ENCODE data around the gene SLAMF6.

SLAMF6 gene

DNA sequence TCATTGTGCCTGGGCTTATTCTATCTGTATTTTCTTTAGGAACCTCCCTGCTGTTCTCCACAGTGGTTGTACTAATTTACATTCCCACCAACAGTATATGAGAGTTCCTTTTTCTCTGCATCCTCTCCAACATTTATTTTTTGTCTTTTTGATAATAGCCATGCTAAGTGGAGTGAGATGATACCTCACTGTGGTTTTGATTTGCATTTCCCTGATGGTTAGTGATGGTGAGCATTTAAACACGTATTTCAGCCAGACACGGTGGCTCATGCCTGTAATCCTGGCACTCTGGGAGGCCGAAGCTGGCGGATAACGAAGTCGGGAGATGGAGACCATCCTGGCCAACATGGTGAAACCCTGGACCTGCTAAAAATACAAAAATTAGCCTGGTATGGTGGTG is 57.9 kb downstream of the SLAMF6 start:
- DNase-seq: no peak

DNA sequence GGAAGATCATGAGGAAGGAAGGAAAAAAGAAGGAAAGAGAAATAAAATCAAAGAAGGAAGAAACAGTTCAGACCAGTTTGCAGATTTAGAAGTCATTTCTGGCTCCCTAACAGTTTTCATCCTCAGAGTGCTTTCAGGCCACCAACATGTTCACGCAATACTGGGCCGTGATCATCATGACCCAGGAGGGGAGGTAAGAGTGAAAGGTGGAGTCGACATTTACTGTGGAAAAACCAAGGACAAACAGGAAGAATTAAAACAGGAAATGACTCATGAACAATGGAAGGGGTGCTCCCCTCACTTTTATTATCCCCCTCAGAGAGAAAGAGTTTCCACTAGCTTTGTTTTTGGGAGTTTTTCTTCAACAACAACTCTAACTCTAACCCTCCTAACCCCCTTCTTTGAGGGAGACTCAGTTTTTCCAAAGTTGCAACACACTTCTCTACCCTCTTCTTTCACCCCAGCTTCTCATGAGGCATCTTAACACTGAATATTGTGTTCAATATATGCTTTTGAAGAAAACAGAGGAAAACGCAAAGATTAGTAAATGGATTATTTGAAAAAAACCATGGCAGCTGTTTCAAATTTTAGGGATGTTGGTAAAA is 62.3 kb downstream of the SLAMF6 start:
- peak in 1 of 5 donors; percentile 45 for DNase-seq

DNA sequence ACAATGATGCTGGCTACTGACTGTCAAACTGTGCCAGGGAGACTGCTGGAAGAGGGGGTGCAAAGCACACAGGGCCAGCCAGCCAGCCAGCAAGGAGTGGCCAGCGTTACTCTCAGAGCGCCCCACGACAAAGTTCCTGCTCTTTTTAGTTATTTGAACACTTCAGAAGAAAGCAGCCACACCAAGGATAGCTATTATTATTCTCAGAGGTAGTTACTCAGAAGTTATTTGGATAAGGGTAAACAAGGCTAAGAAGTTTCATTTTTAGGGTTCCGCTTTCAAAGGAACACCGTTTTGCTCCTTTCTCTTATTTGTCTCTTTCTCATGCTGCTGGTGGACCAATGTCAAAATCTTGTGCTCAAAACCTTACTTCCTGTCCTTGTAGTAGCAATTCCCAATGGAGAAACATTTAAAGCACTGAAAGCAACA is 62.8 kb downstream of the SLAMF6 start:
- peak in 1 of 5 donors; percentile 45 for DNase-seq

DNA sequence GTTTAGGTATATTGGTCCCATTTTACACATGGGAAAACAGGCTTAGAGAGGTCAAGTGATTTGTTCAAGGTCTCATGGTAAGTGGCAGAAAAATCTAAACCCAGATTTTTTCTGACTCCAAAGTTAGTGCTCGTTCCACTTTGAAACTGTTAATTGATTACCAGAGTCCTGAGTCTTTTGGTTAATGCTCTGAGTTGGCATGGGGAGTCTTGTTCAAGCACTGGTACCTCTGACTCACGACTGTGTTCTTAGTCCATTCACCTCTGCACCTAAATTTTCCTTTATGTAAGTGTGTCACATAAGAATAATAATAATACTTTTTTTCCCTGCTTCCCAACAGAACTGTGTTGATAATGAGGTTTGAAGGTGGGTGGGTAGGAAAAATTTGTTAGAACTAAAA is 63.4 kb downstream of the SLAMF6 start:
- no peak for DNase-seq

DNA sequence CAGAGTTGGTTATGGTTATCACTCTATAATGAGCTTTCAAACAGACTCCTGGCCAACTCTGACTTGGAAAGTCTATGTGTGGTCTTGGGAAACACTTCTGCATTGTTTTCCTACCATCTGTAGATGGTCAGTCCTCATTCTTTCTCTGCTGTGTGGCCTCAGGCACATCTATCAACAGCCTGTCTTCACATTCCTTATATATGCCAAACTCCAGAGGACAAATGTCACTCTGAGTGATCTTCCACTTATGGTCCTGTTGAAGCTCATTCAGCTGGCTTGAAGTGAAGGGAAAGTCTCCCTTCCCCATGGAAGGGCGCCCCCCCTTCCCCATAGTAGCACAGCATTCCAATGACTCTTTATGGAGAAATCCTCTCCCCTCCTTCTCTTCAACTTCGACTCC is 64.0 kb downstream of the SLAMF6 start:
- DNase-seq: no peak

DNA sequence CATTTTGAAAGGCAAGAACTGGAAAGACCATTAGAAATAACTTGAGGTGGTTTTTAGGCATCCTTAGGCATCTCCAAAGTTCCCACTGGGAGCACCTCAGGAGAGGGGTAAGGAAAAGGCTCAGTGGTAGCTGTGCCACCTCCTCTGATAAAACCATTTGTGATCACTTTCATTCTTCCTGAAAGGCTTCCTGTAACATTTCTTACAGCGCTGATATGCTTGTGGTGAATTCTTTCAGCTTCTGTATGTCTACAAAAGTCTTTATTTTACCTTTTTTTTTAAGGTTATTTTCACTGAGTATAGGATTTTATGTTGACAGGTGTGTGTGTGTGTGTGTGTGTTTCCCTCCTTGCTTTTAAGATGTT is 67.9 kb downstream of the SLAMF6 start:
- DNase-seq: no peak

DNA sequence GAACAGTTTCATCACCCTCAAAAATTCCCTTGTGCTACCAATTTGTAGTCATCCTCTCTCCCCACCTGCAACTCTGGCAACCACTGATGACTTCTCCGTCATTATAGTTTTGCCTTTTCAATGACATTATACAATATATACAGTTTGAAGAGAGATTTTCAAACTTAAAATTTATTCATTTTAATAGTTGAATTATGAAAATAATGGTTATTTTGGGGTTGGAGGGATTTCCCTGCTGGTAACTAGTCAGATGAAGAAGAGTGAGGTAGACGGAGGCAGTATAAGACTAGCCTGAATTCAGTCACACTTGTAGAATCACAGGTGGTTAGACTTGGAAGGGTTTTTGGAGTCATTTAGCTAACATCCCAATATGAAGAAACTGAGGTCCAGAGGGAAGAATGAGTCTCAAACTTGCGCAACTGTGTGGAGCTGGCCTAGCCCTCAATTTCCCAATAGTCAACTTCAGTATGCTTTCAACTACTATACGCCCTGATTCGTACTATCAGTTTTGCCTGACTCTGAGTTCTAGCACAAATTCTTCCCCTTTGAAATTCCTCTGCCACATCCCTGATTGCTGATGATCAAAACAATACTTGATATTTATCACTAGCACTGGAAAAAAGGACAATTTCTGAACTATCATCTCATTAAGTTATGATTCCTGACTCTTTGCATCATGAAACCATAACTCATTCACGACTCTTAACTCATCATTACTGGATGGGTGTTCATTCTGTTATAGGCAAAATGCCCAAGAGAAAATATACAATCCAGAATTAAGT is 68.5 kb downstream of the SLAMF6 start:
- DNase-seq: peak in 1 of 5 donors; percentile 43

DNA sequence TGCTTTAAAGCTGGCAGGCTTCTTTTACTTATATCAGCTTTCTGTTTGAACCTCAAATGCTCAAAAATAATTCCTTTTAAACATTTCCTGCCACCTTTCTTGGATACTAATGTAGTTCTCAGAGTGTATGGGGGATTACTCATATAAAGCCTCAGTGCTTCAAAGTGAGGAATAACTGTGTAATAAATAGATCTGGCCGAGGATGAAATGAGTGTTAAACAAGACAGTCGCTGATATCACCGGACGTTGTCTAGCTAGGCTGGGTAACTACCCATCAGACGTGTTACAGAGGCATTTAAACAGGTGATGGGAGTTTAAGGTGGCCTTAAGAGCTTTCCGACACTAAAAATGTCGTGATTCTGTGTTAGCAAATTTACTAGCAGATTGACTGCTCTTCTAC is 69.6 kb downstream of the SLAMF6 start:
- peak in 1 of 5 donors; percentile 79 for DNase-seq

DNA sequence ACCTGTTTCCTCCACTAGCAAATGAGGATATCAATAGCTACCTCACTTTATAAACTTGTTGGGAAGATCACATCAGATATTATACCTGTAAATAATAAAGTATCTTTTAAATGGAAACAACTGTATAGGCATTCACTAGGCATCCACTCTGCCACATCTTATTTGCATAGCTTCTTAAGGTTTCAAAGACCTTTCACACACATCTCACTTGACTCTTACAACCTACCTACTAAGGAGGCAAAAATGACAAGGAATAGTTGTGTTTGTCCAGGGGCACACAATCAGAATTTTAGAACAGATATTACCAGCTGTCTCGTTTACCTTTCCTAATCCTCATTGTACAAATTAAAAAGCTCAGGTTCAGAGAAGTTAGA is 71.2 kb downstream of the SLAMF6 start:
- no peak for DNase-seq

DNA sequence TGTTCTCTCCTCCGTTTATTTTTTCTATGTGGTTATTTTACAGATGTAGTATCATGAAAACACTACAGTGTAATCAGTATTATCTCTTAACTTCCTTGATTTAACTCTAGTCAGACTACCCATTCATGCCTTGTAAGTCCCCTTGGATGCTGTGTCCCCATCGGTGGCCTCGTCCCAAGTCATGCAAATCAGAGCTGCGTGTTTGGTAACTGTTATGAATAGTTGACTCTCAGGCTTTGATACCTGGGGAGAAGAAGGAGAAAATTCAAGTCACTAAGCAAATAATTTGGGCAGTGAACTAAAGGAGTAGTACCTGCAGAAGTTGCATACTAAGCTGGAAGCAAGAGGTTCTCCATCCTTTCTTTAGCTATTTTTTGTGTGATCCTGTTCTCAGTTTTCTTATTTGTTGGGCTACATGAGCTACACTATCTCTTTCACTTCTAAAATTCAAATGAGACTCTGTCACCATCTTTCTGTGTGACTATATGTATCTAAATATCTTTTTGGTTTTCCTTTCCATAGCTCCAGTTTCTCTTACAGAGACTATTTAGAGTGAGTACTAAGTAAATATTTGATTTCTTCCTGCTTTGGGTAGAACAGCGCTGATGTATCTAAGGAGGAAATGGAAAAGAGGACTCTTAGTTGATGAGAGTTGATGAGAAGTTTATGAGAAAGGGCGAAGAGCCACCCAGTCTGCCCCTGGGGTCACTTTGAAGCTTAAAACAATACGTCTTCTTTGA is 71.8 kb downstream of the SLAMF6 start:
- peak in 1 of 5 donors; percentile 55 for DNase-seq

DNA sequence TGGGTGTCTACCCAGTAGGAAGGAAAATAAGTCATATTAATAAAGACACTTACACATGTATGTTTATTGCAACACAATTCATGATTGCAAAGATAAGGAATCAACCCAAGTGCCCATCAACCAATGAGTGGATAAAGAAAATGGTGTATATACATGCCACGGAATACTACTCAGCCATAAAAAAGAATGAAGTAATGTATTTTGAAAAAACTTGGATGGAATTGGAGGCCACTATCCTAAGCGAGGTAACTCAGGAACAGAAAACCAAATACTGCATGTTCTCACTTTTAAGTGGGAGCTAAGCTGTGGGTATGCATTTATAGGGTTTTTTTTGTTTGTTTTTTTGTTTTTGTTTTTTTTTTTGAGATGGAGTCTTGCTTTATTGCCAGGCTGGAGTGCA is 73.6 kb downstream of the SLAMF6 start:
- no peak for DNase-seq

DNA sequence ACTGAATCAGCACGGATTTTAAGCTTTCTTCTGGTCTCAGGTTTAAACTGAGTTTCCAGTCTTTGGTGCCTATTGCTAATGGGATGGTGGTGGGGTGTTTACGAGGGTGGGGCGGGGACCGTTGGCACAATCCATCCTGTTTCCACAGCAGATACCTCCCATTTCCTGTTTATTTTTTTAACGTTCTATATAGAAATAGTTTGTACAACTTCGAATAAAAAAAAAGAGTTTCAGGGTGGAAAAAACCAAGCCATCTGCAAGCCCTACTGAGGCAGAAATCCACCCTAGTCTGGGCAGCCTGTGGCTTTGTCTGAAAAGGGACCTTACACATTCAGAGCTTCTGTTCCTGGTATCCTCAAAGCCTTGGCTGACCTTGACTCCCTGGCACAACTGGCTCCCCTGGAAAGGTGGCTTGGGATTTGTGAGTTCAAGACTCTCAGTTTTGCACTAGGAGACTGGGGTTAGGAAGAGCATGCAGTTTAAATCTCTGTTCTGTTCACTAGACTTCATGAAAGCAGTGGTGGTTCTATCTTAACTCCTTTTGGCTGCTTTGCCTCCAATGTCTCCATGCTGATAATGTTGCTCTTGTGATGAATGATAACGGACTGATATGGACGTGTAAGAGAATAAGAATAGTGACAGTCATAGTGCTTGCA is 76.0 kb downstream of the SLAMF6 start:
- DNase-seq: peak in 1 of 5 donors; percentile 79

DNA sequence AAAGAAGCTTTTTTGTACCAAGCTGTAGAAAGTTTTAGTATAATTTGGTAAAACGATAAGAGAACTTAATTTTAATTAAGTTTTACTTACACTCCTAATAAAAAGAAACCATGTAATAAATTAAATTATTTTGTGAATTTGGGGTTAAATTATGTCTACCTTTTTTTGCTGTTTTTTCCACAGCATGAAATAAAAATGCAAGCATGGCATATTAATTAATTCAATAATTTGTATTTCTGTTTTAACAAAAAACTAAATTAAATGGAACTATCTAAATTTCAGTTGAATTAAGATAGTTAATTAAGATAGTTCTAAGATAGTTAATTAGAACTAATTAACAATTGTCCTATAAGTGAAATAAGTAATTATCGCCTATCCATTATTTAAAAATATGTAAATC is 83.3 kb downstream of the SLAMF6 start:
- no peak for DNase-seq

DNA sequence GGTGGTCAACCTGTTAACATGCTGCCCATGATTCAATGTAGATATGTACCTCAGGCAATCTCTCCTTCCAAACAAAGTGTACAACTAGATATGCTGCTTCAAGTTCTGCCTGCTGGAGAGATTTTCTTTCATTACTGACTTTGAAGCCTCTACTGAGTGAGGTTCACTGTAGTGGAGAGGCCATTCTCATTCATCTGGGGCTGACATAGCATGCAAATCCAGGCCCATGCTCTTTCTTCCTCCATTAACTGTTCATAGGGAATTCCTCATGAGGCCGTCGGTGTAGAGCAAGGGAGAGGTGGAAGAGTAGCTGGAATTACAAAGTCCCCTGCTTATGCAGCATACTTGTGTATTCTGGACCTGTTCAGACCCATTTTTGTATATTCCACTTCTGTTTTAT is 84.1 kb downstream of the SLAMF6 start:
- DNase-seq: peak in 1 of 5 donors; percentile 23

DNA sequence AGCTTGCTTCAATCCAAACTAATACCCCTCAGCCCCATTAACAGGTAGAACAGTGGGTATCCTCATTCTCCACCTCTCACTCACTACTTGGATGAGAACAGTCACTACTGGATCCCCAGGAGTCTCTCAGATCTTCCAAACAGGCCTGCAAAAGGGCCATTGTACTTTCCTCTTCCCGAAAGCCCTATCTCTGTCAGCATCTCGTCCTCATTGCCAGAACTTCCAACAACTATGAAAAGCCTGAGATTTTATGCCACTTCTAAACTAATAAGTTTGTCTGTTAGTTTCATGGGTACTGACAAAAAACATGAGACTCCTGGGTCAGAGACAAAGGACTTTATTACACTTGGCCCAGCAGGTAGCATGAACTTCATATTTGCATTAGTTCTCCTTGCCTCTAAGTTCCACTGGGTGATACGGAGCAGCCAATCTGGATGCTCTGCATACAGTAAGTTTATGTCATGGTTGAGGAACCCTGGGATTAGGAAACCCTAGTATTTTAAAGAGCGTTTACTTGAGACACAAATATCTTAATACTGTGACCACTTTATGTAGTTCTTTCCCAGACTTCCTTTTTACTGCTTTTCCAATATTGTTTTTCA is 84.6 kb downstream of the SLAMF6 start:
- peak in 1 of 5 donors; percentile 41 for DNase-seq

DNA sequence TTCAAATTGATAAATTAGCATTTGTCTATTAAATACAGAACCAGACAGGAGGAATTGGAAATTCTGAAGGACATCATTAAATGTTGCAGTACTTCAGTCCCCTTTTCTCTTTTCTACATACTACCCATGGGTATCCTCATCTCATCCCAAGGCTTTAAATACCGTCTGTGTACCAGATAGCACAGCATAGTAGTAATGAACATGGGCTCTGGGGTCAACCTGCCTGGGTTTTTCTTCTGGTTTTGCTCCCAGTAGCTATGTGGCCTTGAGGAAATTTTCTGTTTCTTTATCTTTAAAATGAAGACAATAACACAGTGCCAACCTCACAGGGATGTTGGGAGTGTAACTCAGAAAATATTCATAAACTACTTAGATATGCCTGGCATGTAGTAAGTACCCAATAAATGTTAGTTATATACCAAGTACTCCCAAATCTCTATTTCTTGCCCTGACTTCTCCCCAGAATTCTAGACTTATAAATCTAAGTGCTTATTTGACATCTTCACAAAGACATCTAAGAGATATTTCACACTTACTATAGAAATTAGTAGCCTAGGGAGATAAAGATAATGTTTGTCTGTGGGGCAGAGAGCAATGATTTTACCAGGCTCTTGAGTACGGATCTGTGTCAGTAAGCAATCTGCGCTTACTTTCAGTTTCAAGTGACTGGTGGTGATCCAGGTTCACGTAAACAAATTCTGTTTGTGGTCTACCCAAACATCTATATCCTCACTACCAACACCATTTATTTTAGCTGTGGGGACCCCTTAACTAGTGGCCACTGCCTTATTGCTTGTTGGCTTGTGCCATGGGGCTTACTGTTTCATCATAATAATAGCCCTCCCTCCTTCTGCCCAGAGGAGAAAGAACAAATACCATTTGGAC is 85.4 kb downstream of the SLAMF6 start:
- DNase-seq: peak in 1 of 5 donors; percentile 89

DNA sequence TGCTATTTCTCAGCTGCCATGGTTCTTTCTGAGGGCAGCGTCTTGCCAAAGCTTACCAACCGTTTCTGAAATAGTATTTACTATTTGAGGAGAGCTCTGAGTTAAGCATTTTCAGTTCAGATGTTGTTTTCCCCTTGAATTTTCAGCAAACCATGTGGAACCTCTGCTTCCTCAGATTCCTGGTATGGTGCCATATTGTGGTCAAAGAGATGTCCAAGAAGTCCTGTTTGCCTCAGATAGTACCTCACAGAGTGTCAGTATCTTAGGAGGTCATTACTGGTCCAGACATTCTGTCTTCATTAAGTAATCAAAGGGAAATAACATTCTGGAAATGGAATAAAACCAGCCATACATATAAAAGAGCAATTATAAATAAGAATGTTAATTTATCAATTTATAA is 86.1 kb downstream of the SLAMF6 start:
- no peak for DNase-seq

All from T-helper 1 cell (primary cell).